H1 (cell line): ENCODE data around the gene WDFY1. TPM values are rescaled to one million over a fixed set of nuclear protein-coding genes. Genes with fewer than 3 reads are reported as not detected.

Experiments used
- CTCF ChIA-PET: fragments of 300-600 bp; sonication (Branson Sonifier 250); formaldehyde crosslinking; loops from one replicate; lab custom pipeline; 2021; ENCODE audit not compliant: partially characterized antibody; lab: Charles Lee
- POLR2A ChIA-PET: fragments of 300-600 bp; sonication (Branson Sonifier 250); formaldehyde crosslinking; loops from one replicate; lab custom pipeline; 2021; ENCODE audit warnings: inconsistent platforms; ENCODE audit not compliant: partially characterized antibody; lab: Charles Lee
- DNase-seq, 2 experiments: peaks; one replicate each; pipeline versions ENCODE4 v3.0.0 to v3.0.0-alpha.2; 2010 to 2022; ENCODE audit warnings: low spot score in 2 of 2, low read depth in 1 of 2, mixed read lengths in 1 of 2
- FAIRE-seq: peaks from 2 replicates; lab custom pipeline; 2011; peaks lifted over from hg19 to GRCh38; lab: Jason Lieb, UNC
- H2AFZ ChIP-seq: 2 replicates; pipeline ENCODE4 v1.8.1; 2012; ENCODE audit warnings: low read length, inconsistent platforms
- H2AK5ac ChIP-seq: 2 replicates; pipeline ENCODE4 v1.6.1; 2013; ENCODE audit warnings: low read depth, low read length
- H2BK120ac ChIP-seq: replicated peaks from 2 replicates; pipeline ENCODE3; 2013; ENCODE audit warnings: low read depth, low read length, inconsistent platforms
- H2BK12ac ChIP-seq: 2 replicates; pipeline ENCODE4 v1.6.1; 2013; ENCODE audit warnings: low read depth, low read length
- H2BK15ac ChIP-seq: 2 replicates; pipeline ENCODE4 v1.6.1; 2013; ENCODE audit warnings: low read length
- H2BK20ac ChIP-seq: 2 replicates; pipeline ENCODE4 v1.6.1; 2013; ENCODE audit warnings: low read length
- H2BK5ac ChIP-seq: 2 replicates; pipeline ENCODE4 v1.6.1; 2013; ENCODE audit warnings: low read depth, low read length
- H3K14ac ChIP-seq: 2 replicates; pipeline ENCODE4 v1.6.1; 2013; ENCODE audit warnings: inconsistent platforms; ENCODE audit not compliant: insufficient read length
- H3K18ac ChIP-seq: 2 replicates; pipeline ENCODE4 v1.6.1; 2013; ENCODE audit warnings: low read length; ENCODE audit errors: extremely low read depth
- H3K23ac ChIP-seq: 2 replicates; pipeline ENCODE4 v1.6.1; 2013; ENCODE audit warnings: inconsistent platforms; ENCODE audit not compliant: insufficient read length
- H3K23me2 ChIP-seq: 2 replicates; pipeline ENCODE4 v1.6.1; 2013; ENCODE audit warnings: low read depth, low read length
- H3K27ac ChIP-seq: 2 replicates; pipeline ENCODE4 v1.6.1; 2011; ENCODE audit warnings: low read depth, low read length, inconsistent platforms
- H3K27me3 ChIP-seq, 4 experiments: replicated peaks in 1 of 4; 1 replicate in 1 of 4; 2 replicates in 3 of 4; pipeline versions ENCODE4 v1.6.1 to v1.8.1; 2011 to 2013; ENCODE audit warnings: low read length in 3 of 4, mild to moderate bottlenecking in 3 of 4, inconsistent platforms in 2 of 4, mixed read lengths in 2 of 4, moderate library complexity in 1 of 4; ENCODE audit not compliant: control insufficient read depth in 3 of 4, insufficient read depth in 3 of 4; ENCODE audit errors: extremely low read depth in 1 of 4
- H3K36me3 ChIP-seq, 4 experiments: 2 replicates each; pipeline versions ENCODE4 v1.6.1 to v1.8.1; 2011 to 2013; ENCODE audit warnings: mild to moderate bottlenecking in 4 of 4, low read length in 3 of 4, moderate library complexity in 2 of 4, control low read depth in 1 of 4, inconsistent platforms in 1 of 4; ENCODE audit not compliant: insufficient read depth in 4 of 4, control insufficient read depth in 2 of 4
- H3K4ac ChIP-seq: replicated peaks from 2 replicates; pipeline ENCODE3; 2013; ENCODE audit warnings: low read length, low read depth, mixed read lengths, inconsistent platforms; ENCODE audit not compliant: insufficient read length
- H3K4me1 ChIP-seq, 4 experiments: replicated peaks in 1 of 4; 1 replicate in 1 of 4; 2 replicates in 3 of 4; pipeline versions ENCODE4 v1.6.1 to v1.8.1; 2011 to 2013; ENCODE audit warnings: low read length in 3 of 4, inconsistent platforms in 2 of 4, mixed read lengths in 1 of 4; ENCODE audit not compliant: insufficient read depth in 4 of 4, control insufficient read depth in 3 of 4
- H3K4me2 ChIP-seq, 2 experiments: 2 replicates each; pipeline versions ENCODE4 v1.6.1 to v1.8.1; 2011 to 2013; ENCODE audit warnings: low read depth in 2 of 2, low read length in 2 of 2, control low read depth in 1 of 2, inconsistent platforms in 1 of 2, mild to moderate bottlenecking in 1 of 2; ENCODE audit not compliant: insufficient read depth in 1 of 2
- H3K4me3 ChIP-seq, 4 experiments: fragments of 200-600, 300-600 bp in 1 of 4; sonication (generic), shearing (Covaris generic), sonication (Bioruptor Twin) in 1 of 4; 2 replicates each; pipeline versions ENCODE4 v1.5.1 to v1.8.1; 2011 to 2016; ENCODE audit warnings: low read length in 4 of 4, low read depth in 3 of 4, control low read depth in 2 of 4, inconsistent platforms in 2 of 4, mild to moderate bottlenecking in 2 of 4, mixed read lengths in 1 of 4, moderate library complexity in 1 of 4; ENCODE audit not compliant: insufficient read depth in 2 of 4; ENCODE audit errors: extremely low read depth in 1 of 4
- H3K56ac ChIP-seq: replicated peaks from 2 replicates; pipeline ENCODE3; 2013; ENCODE audit warnings: low read depth, mild to moderate bottlenecking, mixed read lengths, low read length, inconsistent platforms; ENCODE audit not compliant: insufficient read length
- H3K79me1 ChIP-seq: 2 replicates; pipeline ENCODE4 v1.6.1; 2013; ENCODE audit warnings: low read depth, low read length, control low read depth
- H3K79me2 ChIP-seq, 2 experiments: 2 replicates each; pipeline versions ENCODE4 v1.6.1 to v1.8.1; 2012 to 2013; ENCODE audit warnings: low read length in 2 of 2, mild to moderate bottlenecking in 2 of 2, inconsistent platforms in 1 of 2; ENCODE audit not compliant: insufficient read depth in 2 of 2, control insufficient read depth in 1 of 2
- H3K9ac ChIP-seq, 4 experiments: replicated peaks in 1 of 4; 1 replicate in 1 of 4; 2 replicates in 3 of 4; pipeline versions ENCODE4 v1.6.1 to v1.8.1; 2011 to 2013; ENCODE audit warnings: low read depth in 3 of 4, low read length in 3 of 4, control low read depth in 2 of 4, mild to moderate bottlenecking in 2 of 4, moderate library complexity in 2 of 4, inconsistent platforms in 1 of 4; ENCODE audit errors: extremely low read depth in 1 of 4
- H3K9me3 ChIP-seq, 2 experiments: 2 replicates each; pipeline versions ENCODE4 v1.6.1 to v1.8.1; 2012 to 2013; ENCODE audit warnings: mild to moderate bottlenecking in 2 of 2, moderate library complexity in 2 of 2, control low read depth in 1 of 2, inconsistent platforms in 1 of 2, low read depth in 1 of 2, low read length in 1 of 2, mixed read lengths in 1 of 2; ENCODE audit not compliant: insufficient read depth in 2 of 2
- H4K20me1 ChIP-seq, 2 experiments: replicated peaks in 1 of 2; 2 replicates each; pipeline versions ENCODE3 to v1.8.1; 2011 to 2013; ENCODE audit warnings: inconsistent platforms in 2 of 2, low read length in 2 of 2, mild to moderate bottlenecking in 1 of 2; ENCODE audit not compliant: insufficient read depth in 2 of 2, control insufficient read depth in 1 of 2
- H4K5ac ChIP-seq: 2 replicates; pipeline ENCODE4 v1.6.1; 2013; ENCODE audit warnings: low read length, low read depth, mixed read lengths, inconsistent platforms; ENCODE audit not compliant: insufficient read length
- H4K8ac ChIP-seq: 2 replicates; pipeline ENCODE4 v1.8.0; 2013; ENCODE audit warnings: mild to moderate bottlenecking, moderate library complexity, low read length, inconsistent platforms; ENCODE audit not compliant: insufficient read depth; ENCODE audit errors: extremely low read depth
- H4K91ac ChIP-seq: replicated peaks from 2 replicates; pipeline ENCODE3; 2013; ENCODE audit warnings: low read length, mixed read lengths, inconsistent platforms; ENCODE audit not compliant: insufficient read length
- BACH1 ChIP-seq: IDR thresholded peaks from 2 replicates; pipeline ENCODE4 v1.6.1; 2012; ENCODE audit warnings: low read length, improper control_type of control experiment
- whole genome bisulfite sequencing, 2 experiments: shearing (Covaris generic) in 1 of 2; methylation state at CpG; one replicate each; pipeline versions ENCODE4 v1.1.6 to v1.1.7; 2013 to 2015; ENCODE audit warnings: low lambda C conversion rate in 2 of 2, mixed read lengths in 2 of 2, inconsistent platforms in 1 of 2, low coverage in 1 of 2, missing lambda C conversion rate in 1 of 2; ENCODE audit not compliant: insufficient replicate concordance in 2 of 2, insufficient coverage in 1 of 2, insufficient read length in 1 of 2; ENCODE audit errors: extremely low coverage in 1 of 2, missing lambda C conversion rate in 1 of 2; 5-methylcytosine and 5-hydroxymethylcytosine counted together
- polyA plus RNA-seq, 7 experiments: library from polyadenylated mRNA; depleted of rRNA in 3 of 7; stranded (reverse) in 5 of 7; unstranded in 2 of 7; fragments of >200 nt in 5 of 7; fragments of 200-250 nt in 2 of 7; gene quantifications; 1 replicate in 5 of 7; 2 replicates in 1 of 7; 4 replicates in 1 of 7; pipeline versions ENCODE4 v1.2.1 to v1.2.3, GENCODE V29; 2011 to 2013; ENCODE audit warnings: missing spikeins in 2 of 7, mixed read lengths in 2 of 7
- total RNA-seq: library from RNA; stranded (reverse); fragmentation: NEBNext Ultra II Directional; extraction: Animal tissue kit (Norgen Biotek cat#: 25700); gene quantifications from 2 replicates; pipeline ENCODE4 v1.2.1, GENCODE V29; 2021

WDFY1 gene
- total and polyA plus RNA-seq, 2 of the 8 experiments (the other 6 are each of a cell fraction or from before 2014, with no cell fraction given), result 68.4 to 94.7 TPM

DNA sequence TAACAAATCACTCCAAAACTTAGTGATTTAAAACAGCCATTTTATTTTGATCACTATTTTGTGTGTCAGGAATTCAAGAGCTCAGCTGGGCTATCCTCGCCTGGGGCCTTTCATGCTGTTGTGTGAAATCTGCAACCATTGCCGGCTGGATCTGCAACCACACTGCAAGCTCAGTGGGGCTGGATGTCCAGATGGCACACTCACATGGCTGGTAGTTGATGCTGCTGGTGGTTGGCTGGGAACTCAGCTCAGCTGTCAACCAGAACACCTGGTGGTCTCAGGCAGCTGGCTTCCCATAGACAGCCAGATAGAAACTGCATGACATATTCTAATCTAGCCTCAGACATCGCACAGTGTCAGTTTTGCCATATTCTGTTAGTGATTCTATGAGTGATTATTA, 77.1 kb downstream of the WDFY1 start:
- H4K8ac ChIP-seq, result no peak overlapping the region; the same call in 1 of the 2 replicates
- H3K4me1 ChIP-seq, result no peaks in the 10 kb centered on the region
- H3K23ac ChIP-seq, result no peak overlapping the region
- no peak overlapping the region for H2BK20ac ChIP-seq
- H3K27ac ChIP-seq, result no peak overlapping the region
- H3K79me1 ChIP-seq, result no peaks in the 10 kb centered on the region
- no peak overlapping the region for H3K56ac ChIP-seq
- no peak overlapping the region for H2BK15ac ChIP-seq
- no peaks in the 10 kb centered on the region for H3K23me2 ChIP-seq
- H4K91ac ChIP-seq, result no peak overlapping the region
- no peak overlapping the region for H4K5ac ChIP-seq
- H3K9me3 ChIP-seq, result no peaks in the 10 kb centered on the region
- CTCF ChIA-PET, result interaction anchor here (0.6 to 1.8 kb wide), 4 partner anchors 8 to 1118 kb away, joined by 4 to 6 read pairs (median 5); partner anchors contain the start of gene AP1S3
- no peak overlapping the region for H2BK5ac ChIP-seq
- no peak overlapping the region for H3K9ac ChIP-seq
- H3K79me2 ChIP-seq, result no peaks in the 10 kb centered on the region
- no peak for FAIRE-seq
- H3K4ac ChIP-seq, result no peak overlapping the region
- no peaks in the 10 kb centered on the region; a peak in 1 of 8 replicates for H3K36me3 ChIP-seq
- no peak overlapping the region for H3K14ac ChIP-seq
- 93% methylated on average over 3 of the region's 3 CpGs; no CpG with 5 or more reads in 1 of the 2 experiments for WGBS, 2 experiments
- no peaks in the 10 kb centered on the region for H3K27me3 ChIP-seq
- DNase-seq, result no peak
- no peak overlapping the region for H2AFZ ChIP-seq
- POLR2A ChIA-PET, result no interaction called here
- H3K4me2 ChIP-seq, result no peak overlapping the region
- H2AK5ac ChIP-seq, result no peak overlapping the region
- H3K18ac ChIP-seq, result no peak overlapping the region
- no peaks in the 10 kb centered on the region for H4K20me1 ChIP-seq
- H2BK120ac ChIP-seq, result no peak overlapping the region
- H2BK12ac ChIP-seq, result no peak overlapping the region
- no peak for TF ChIP-seq BACH1
- no peak overlapping the region for H3K4me3 ChIP-seq
